Activated T-cell treated with anti-CD3 and anti-CD28 coated beads for 4 hours (primary cell): ENCODE results near the gene ULK1.
A peak's percentile ranks its signal among the peaks of the same experiment; 100 is the strongest.
"Not testable (repeated sequence)": the region's sequence is repeated elsewhere in the genome, so short reads cannot be mapped to it uniquely, and the experiment has no call there.

Source experiments
- DNase-seq: peaks from one replicate; pipeline ENCODE4 v3.0.0-alpha.2; 2020

The ULK1 gene

DNA sequence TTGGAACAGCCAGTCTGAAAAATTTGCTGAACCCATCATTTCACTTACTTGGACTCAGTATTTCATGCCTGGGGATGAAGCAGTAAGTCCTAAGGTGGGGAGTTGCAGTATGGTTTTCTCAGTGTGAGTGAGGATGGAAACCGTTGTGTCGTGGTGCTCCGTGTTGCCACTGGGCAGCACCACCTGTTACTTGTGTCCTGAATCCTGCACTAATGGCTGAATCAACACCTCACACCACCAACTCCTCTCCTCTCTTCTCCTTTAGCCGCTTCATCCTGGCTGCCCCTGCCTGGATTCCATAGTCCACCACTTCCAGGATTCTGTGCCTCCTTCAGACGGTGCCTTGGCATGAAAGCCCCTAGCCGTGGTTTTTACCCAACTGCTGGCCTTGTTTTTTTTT lies 52.3 kb downstream of the ULK1 start:
- no peak for DNase-seq

- no peak for DNase-seq
Measured at GRCh38 chr12:131947482-131948027, 53.1 kb downstream of the ULK1 start.

DNA sequence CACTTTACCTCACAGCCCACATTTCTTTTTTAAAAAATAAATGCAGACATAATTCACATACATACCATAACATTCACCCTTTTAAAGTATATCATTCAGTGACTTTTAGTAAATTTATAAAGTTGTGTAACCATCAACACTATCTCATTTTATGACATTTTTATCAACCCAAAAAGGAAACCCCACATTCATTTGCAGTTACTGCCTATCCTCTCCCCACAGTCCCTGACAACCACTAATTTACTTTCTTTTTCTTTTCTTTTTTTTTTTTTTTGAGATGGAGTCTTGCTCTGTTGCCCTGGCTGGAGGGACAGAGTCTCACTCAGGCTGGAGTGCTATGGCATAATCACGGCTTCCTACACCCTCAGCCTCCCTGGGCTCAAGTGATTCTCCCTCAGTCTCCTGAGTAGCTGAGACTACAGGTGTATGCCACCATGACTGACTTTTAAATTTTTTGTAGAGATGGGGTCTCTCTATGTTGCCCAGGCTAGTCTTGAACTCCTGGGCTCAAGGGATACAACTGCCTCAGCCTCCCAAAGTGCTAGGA lies 53.8 kb downstream of the ULK1 start:
- no peak for DNase-seq

DNA sequence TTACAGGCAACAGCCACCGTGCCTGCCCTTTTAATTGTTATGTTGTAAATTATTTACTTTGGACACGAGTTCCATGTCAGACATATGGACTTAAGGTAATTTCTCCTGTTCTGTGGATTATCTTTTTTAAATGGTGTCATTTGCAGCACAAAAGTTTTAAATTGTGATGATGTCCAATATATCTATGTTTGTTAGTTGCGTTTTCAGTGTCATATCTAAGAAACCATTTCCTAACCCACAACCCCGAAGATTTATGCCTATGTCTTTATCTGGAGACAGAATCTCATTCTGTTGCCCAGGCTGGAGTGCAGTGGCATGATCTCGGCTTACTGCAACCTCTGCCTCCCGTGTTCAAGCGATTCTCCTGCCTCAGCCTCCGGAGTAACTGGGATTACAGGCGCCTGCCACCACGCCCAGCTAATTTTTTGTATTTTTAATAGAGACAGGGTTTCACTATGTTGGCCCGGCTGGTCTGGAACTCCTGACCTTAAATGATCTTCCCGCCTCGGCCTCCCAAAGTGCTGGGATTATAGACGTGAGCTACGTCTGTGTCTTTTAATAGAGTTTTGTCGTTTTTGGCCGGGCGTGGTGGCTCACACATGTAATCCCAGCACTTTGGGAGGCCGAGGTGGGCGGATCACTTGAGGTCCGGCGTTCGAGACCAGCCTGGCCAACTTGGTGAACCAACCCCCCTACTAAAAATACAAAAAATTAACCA lies 54.5 kb downstream of the ULK1 start:
- DNase-seq = not testable (repeated sequence)

DNA sequence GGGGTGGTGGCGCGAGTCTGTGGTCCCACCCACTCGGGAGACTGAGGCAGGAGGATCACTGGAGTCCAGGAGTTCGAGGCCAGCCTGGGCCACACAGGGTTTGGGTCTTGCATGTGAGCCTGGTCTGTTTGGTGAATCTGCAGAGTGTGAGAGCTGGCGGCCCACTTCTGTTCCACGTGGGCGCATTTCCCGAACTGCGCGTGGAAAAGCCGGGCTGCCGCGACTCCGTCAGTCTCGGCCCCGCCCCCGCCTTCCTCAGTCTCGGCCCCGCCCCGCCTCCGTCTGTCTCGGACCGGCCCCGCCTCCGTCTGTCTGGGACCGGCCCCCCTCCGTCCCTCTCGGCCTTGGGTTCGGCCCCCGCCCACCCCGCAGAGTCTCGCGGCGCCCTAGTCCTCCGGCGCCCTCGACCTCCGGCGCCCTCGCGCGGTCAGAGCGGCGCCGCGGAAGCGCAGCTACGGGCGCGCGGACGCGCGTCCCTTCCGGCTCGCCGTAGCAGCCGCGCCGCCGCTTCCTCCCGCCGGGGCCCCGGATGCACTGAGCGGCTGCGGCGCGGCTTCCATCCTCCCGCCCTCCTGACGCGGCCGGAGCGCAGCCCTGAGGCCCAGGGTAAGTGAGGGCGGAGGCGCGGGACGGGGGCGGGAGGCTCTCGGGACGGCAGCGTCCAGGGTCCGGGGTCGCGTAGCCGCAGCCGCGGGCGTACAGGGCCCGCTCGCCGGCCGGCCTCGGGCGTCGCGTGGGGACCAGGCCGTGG lies 55.2 kb downstream of the ULK1 start, which contains the start of gene EP400:
Gene EP400 (plus strand): TSS at position 512 of the 751 bp plus-strand sequence. CDS start 10,678 bp downstream, outside the sequence.
- DNase-seq = peak; percentile 96

DNA sequence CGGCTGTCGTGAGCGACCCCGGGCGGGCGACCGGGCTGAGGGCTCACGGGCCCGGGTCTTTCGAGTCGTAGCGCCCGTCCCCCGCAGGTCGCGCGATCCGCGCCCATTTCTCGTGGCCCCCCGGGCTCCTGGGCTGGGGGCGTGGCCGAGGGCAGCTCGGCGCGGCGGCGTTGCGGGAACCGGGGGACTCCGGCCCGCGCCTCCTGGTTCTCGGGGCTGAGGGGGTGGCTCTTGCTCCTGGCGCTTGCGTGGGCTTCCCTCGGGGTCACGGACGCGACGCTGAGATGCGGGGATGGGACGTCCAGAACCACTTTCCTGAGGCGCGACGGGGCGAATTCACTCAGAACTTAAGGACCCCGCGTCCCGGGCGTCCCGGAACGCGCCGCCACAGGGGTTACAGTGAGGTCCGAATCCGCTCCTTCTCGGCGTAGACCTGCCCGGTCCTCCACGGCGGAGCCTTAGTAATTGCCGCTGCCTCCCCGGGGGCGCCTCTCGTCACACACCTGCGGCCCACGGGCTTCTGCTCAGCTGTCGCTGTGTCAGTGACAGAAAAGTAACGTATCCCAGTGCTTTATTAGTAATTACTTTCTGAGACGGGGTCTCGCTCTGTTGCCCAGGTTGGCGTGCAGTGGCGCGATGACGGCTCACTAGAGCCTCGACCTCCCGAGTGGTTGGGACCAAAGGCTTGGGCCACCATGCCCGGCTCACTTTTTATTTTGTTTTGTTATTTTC lies 55.9 kb downstream of the ULK1 start:
- peak; percentile 40 for DNase-seq

DNA sequence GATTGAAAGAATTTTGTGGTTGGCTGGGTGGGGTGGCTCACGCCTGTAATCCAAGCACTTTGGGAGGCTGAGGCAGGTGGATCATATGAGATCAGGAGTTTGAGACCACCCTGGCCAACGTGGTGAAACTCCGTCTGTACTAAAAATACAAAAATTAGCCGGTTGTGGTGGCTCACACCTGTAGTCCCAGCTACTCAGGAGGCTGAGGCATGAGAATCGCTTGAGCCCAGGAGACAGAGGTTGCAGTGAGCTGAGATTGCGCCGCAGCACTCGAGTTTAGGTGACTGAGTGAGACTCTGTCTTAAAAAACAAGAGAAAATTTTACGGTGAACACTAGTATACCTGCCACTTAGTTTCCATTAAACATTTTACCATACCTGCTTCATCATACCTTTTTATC lies 59.4 kb downstream of the ULK1 start:
- DNase-seq = not testable (repeated sequence)

GRCh38 chr12:131954460-131954859 lies 60.0 kb downstream of the ULK1 start:
- DNase-seq = not testable (repeated sequence)

- DNase-seq = no peak
Measured at GRCh38 chr12:131959116-131959515, 64.7 kb downstream of the ULK1 start.

- DNase-seq = no peak
Measured at GRCh38 chr12:131959641-131960589, 65.5 kb downstream of the ULK1 start.

- DNase-seq = not testable (repeated sequence)
Measured at GRCh38 chr12:131960590-131961325, 66.3 kb downstream of the ULK1 start.

DNA sequence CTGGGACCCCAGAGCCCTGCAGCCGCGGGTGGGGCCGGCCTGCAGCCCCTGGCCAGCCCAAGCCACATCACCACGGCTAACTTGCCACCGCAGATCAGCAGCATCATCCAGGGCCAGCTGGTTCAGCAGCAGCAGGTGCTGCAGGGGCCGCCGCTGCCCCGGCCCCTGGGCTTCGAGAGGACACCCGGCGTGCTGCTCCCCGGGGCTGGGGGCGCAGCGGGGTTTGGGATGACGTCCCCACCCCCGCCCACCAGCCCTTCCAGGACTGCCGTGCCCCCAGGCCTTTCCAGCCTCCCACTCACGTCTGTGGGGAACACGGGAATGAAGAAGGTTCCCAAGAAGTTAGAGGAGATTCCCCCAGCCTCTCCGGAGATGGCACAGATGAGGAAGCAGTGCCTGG lies 66.9 kb downstream of the ULK1 start:
- DNase-seq = not testable (repeated sequence)

DNA sequence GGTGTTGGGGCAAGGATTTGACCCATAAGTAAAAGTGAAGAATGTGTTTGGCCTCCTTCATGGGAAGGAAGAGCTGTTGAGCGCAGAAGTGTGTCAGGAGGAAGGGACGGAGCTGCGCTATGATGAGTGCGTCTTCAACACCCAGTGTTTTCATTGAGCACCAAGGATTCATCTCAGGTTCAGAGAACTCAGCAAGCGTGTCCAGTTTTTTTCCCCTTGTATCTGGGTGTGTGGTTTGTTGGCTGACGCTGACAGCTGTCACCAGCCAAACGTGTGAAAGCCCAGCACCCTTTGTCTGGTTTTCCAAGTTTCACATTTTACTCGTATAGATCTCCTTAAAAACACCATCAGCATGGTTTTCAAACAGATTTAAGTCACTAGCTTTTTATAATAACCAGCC lies 67.6 kb downstream of the ULK1 start:
- DNase-seq = no peak

- no peak for DNase-seq
Measured at GRCh38 chr12:131963381-131963780, 69.0 kb downstream of the ULK1 start.

GRCh38 chr12:131965073-131965472 lies 70.7 kb downstream of the ULK1 start:
- no peak for DNase-seq

DNA sequence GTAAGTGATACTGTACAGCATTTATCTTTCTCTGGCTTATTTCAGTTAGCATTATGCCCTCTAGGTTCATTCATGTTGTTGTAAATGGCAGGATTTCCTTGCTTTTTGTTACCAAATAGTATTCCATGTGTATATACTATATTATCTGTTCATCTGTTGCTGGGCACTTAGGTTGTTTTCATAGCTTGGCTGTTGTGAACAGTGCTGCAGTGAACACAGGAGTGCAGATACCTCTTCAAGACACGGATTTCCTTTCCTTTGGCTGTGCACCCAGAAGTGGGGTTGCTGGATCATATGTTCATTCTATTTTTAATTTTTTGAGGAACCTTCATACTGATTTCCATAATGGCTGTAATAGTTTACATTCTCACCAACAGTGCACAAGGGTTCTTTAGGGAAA lies 76.8 kb downstream of the ULK1 start:
- no peak for DNase-seq
